ENCODE measurements around the gene APLF.
A peak's percentile ranks its signal among the peaks of the same experiment; 100 is the strongest.

APLF gene

GRCh38 chr2:68418855-68419254 is 48.5 kb upstream of the APLF start:
- Histone ChIP-seq H3K79me2 (ENCODE audit: insufficient read depth, low read length) (no peaks in the 10 kb centered on the region), H3K27me3 (ENCODE audit: insufficient read depth, low read length) (no peaks in the 10 kb centered on the region), H3F3A (ENCODE audit: insufficient read depth, low read length) (no peaks in the 10 kb centered on the region), H3K4me3 (ENCODE audit: low read depth, low read length, poor library complexity, severe bottlenecking) (no peak overlapping the region), H3K36me3 (ENCODE audit: insufficient read depth, low read length) (no peaks in the 10 kb centered on the region), H3K9me3 (ENCODE audit: low read length) (0 out of 2 replicates have a peak, but pooled peaks cover 3% of the 10 kb centered on the region), H3K4me2 (ENCODE audit: low read length) (no peak overlapping the region), H2AFZ (ENCODE audit: low read length) (no peak overlapping the region), H4K20me1 (ENCODE audit: insufficient read depth, low read length) (no peaks in the 10 kb centered on the region), H3K9me2 (ENCODE audit: low read depth, low read length) (no peaks in the 10 kb centered on the region), H3K9ac (ENCODE audit: low read length) (no peak overlapping the region), H3K4me1 (ENCODE audit: insufficient read depth, low read length, severe bottlenecking) (peaks cover 26% of the 10 kb centered on the region), H3K27ac (ENCODE audit: low read depth, low read length, poor library complexity, severe bottlenecking) (no peak overlapping the region)
- TF ChIP-seq CTCF (IDR thresholded peaks at IDR 0.05; ENCODE audit: low read length): no peak
- no peak for TF ChIP-seq EZH2 (IDR thresholded peaks at IDR 0.05; ENCODE audit: borderline replicate concordance, low read length)

- no peaks in the 10 kb centered on the region for H3K27me3 ChIP-seq (ENCODE audit: insufficient read depth, low read length)
- H3K4me1 ChIP-seq (ENCODE audit: insufficient read depth, low read length, severe bottlenecking): peaks cover 41% of the 10 kb centered on the region
- no peak overlapping the region for H3K4me3 ChIP-seq (ENCODE audit: low read depth, low read length, poor library complexity, severe bottlenecking)
- H3K9ac ChIP-seq (ENCODE audit: low read length): no peak overlapping the region
- 0 out of 2 replicates have a peak, but pooled peaks cover 3% of the 10 kb centered on the region for H3K9me3 ChIP-seq (ENCODE audit: low read length)
- no peaks in the 10 kb centered on the region for H3K36me3 ChIP-seq (ENCODE audit: insufficient read depth, low read length)
- no peak overlapping the region for H2AFZ ChIP-seq (ENCODE audit: low read length)
- no peak overlapping the region for H3K4me2 ChIP-seq (ENCODE audit: low read length)
- no peaks in the 10 kb centered on the region for H3F3A ChIP-seq (ENCODE audit: insufficient read depth, low read length)
- TF ChIP-seq CTCF (IDR thresholded peaks at IDR 0.05; ENCODE audit: low read length) (no peak), EZH2 (IDR thresholded peaks at IDR 0.05; ENCODE audit: borderline replicate concordance, low read length) (no peak)
- no peak overlapping the region for H3K27ac ChIP-seq (ENCODE audit: low read depth, low read length, poor library complexity, severe bottlenecking)
- no peaks in the 10 kb centered on the region for H3K79me2 ChIP-seq (ENCODE audit: insufficient read depth, low read length)
- H3K9me2 ChIP-seq (ENCODE audit: low read depth, low read length): no peaks in the 10 kb centered on the region
- H4K20me1 ChIP-seq (ENCODE audit: insufficient read depth, low read length): no peaks in the 10 kb centered on the region
Measured at GRCh38 chr2:68420254-68420910, 47.0 kb upstream of the APLF start.

- no peaks in the 10 kb centered on the region for H3K9me2 ChIP-seq (ENCODE audit: low read depth, low read length)
- H3F3A ChIP-seq (ENCODE audit: insufficient read depth, low read length): no peaks in the 10 kb centered on the region
- peaks cover 58% of the 10 kb centered on the region for H3K4me1 ChIP-seq (ENCODE audit: insufficient read depth, low read length, severe bottlenecking)
- H3K9me3 ChIP-seq (ENCODE audit: low read length): no peaks in the 10 kb centered on the region
- no peaks in the 10 kb centered on the region for H4K20me1 ChIP-seq (ENCODE audit: insufficient read depth, low read length)
- H3K9ac ChIP-seq (ENCODE audit: low read length): no peak overlapping the region
- no peak overlapping the region for H2AFZ ChIP-seq (ENCODE audit: low read length)
- H3K4me3 ChIP-seq (ENCODE audit: low read depth, low read length, poor library complexity, severe bottlenecking): no peak overlapping the region
- peak overlapping the region; percentile 72 for H3K27ac ChIP-seq (ENCODE audit: low read depth, low read length, poor library complexity, severe bottlenecking)
- no peaks in the 10 kb centered on the region for H3K36me3 ChIP-seq (ENCODE audit: insufficient read depth, low read length)
- H3K4me2 ChIP-seq (ENCODE audit: low read length): peak overlapping the region; percentile 30; the same call in 1 of the 2 replicates
- TF ChIP-seq EZH2 (IDR thresholded peaks at IDR 0.05; ENCODE audit: borderline replicate concordance, low read length) (no peak), CTCF (IDR thresholded peaks at IDR 0.05; ENCODE audit: low read length) (no peak)
- no peaks in the 10 kb centered on the region for H3K79me2 ChIP-seq (ENCODE audit: insufficient read depth, low read length)
- H3K27me3 ChIP-seq (ENCODE audit: insufficient read depth, low read length): no peaks in the 10 kb centered on the region
Measured at GRCh38 chr2:68423966-68424650, 43.3 kb upstream of the APLF start.
